GM23338 (cell line): ENCODE data around the gene PHF20. TPM values are rescaled to one million over a fixed set of nuclear protein-coding genes. Genes with fewer than 3 reads are reported as not detected.

Experiments used
- ATAC-seq: fragments of 200-7000 bp; cut with Tn5 transposase; 3 replicates; pipeline ENCODE4 v1.9.1; 2020
- DNase-seq: peaks from one replicate; pipeline ENCODE4 v3.0.0-alpha.2; 2015; ENCODE audit warnings: low spot score
- H2AFZ ChIP-seq: fragments of 200-600 bp; sonication (generic); 2 replicates; pipeline ENCODE4 v1.8.0; 2016; ENCODE audit warnings: antibody characterized with exemption, mild to moderate bottlenecking, moderate library complexity
- H3F3A ChIP-seq: fragments of 200-600 bp; sonication (generic); replicated peaks from 2 replicates; pipeline ENCODE4 v1.8.0; 2017; ENCODE audit warnings: antibody characterized with exemption, mixed run types, low read depth
- H3K27ac ChIP-seq: fragments of 200-600 bp; sonication (generic); 2 replicates; pipeline ENCODE4 v1.6.1; 2016; ENCODE audit warnings: low read depth
- H3K27me3 ChIP-seq: fragments of 200-600 bp; sonication (generic); 2 replicates; pipeline ENCODE4 v1.8.0; 2016; ENCODE audit warnings: mild to moderate bottlenecking, mixed run types, moderate library complexity; ENCODE audit not compliant: insufficient read depth
- H3K36me3 ChIP-seq: fragments of 200-600 bp; sonication (generic); 2 replicates; pipeline ENCODE4 v1.8.0; 2016; ENCODE audit warnings: mild to moderate bottlenecking; ENCODE audit not compliant: insufficient read depth
- H3K4me1 ChIP-seq: fragments of 200-600 bp; sonication (generic); 2 replicates; pipeline ENCODE4 v1.8.0; 2016; ENCODE audit warnings: mild to moderate bottlenecking, moderate library complexity; ENCODE audit not compliant: insufficient read depth
- H3K4me2 ChIP-seq: fragments of 200-600 bp; sonication (generic); 2 replicates; pipeline ENCODE4 v1.7.1; 2017; ENCODE audit warnings: mixed run types
- H3K4me3 ChIP-seq: fragments of 200-600 bp; sonication (generic); 2 replicates; pipeline ENCODE4 v1.6.1; 2016; ENCODE audit warnings: mixed run types
- H3K79me2 ChIP-seq: fragments of 200-600 bp; sonication (generic); replicated peaks from 2 replicates; pipeline ENCODE4 v1.8.0; 2017; ENCODE audit warnings: mild to moderate bottlenecking; ENCODE audit not compliant: insufficient read depth
- H3K9me2 ChIP-seq: fragments of 200-600 bp; sonication (generic); 2 replicates; pipeline ENCODE4 v1.8.0; 2017; ENCODE audit not compliant: insufficient read depth
- H4K20me1 ChIP-seq: fragments of 200-600 bp; sonication (generic); replicated peaks from 2 replicates; pipeline ENCODE4 v1.8.0; 2017; ENCODE audit warnings: mild to moderate bottlenecking; ENCODE audit not compliant: insufficient read depth
- H3K27ac Mint-ChIP-seq: 2 replicates; pipeline ENCODE4 v1.8.0; 2020; ENCODE audit warnings: inconsistent platforms, mild to moderate bottlenecking, moderate library complexity, mixed read lengths
- H3K27me3 Mint-ChIP-seq: 3 replicates; pipeline ENCODE4 v1.8.0; 2022; ENCODE audit warnings: low read depth, mild to moderate bottlenecking, moderate library complexity, mixed read lengths, inconsistent platforms; ENCODE audit not compliant: insufficient read depth, poor library complexity
- H3K36me3 Mint-ChIP-seq: 3 replicates; pipeline ENCODE4 v1.8.0; 2021; ENCODE audit warnings: low read depth, mild to moderate bottlenecking, inconsistent platforms, moderate library complexity, mixed read lengths
- H3K4me1 Mint-ChIP-seq: 3 replicates; pipeline ENCODE4 v1.8.0; 2020; ENCODE audit warnings: mild to moderate bottlenecking, inconsistent platforms, mixed read lengths
- H3K4me3 Mint-ChIP-seq: 3 replicates; pipeline ENCODE4 v1.8.0; 2021; ENCODE audit warnings: moderate library complexity, mild to moderate bottlenecking, inconsistent platforms, mixed read lengths
- H3K9me3 Mint-ChIP-seq: 3 replicates; pipeline ENCODE4 v1.8.0; 2020; ENCODE audit warnings: moderate library complexity, mild to moderate bottlenecking, inconsistent platforms, mixed read lengths
- CREB1 ChIP-seq: fragments of 250-450 bp; sonication (Bioruptor Pico); IDR thresholded peaks from 2 replicates; pipeline ENCODE4 v1.5.0; 2020; ENCODE audit warnings: low read depth, mild to moderate bottlenecking, moderate library complexity
- CTCF ChIP-seq, 2 experiments: fragments of 200-600 bp in 1 of 2; sonication (generic) in 1 of 2; conservative IDR thresholded peaks; 2 replicates each; pipeline versions ENCODE4 v1.5.1 to v1.6.1; 2016 to 2017; ENCODE audit warnings: antibody characterized with exemption in 2 of 2, low read depth in 2 of 2, mild to moderate bottlenecking in 2 of 2, moderate library complexity in 1 of 2
- ETS1 ChIP-seq: IDR thresholded peaks from 2 replicates; pipeline ENCODE4 v1.6.1; 2016; ENCODE audit warnings: antibody characterized with exemption
- EZH2phosphoT487 ChIP-seq: fragments of 200-600 bp; sonication (generic); IDR thresholded peaks from one replicate; pipeline ENCODE4 v1.8.1; 2018; ENCODE audit warnings: antibody characterized with exemption; ENCODE audit not compliant: unreplicated experiment
- POLR2AphosphoS5 ChIP-seq: IDR thresholded peaks from 2 replicates; pipeline ENCODE4 v1.6.1; 2016; ENCODE audit warnings: antibody characterized with exemption, low read depth
- REST ChIP-seq: IDR thresholded peaks from one replicate; pipeline ENCODE4 v1.6.1; 2018; ENCODE audit warnings: antibody characterized with exemption; ENCODE audit not compliant: unreplicated experiment
- ZNF114 ChIP-seq: fragments of 250-450 bp; sonication (Bioruptor Pico); IDR thresholded peaks from 2 replicates; pipeline ENCODE4 v1.5.0; 2020; ENCODE audit warnings: mild to moderate bottlenecking, moderate library complexity
- ZNF331 ChIP-seq: fragments of 250-450 bp; sonication (Bioruptor Pico); IDR thresholded peaks from 2 replicates; pipeline ENCODE4 v1.5.0; 2020; ENCODE audit warnings: low read depth, mild to moderate bottlenecking, moderate library complexity
- ZNF462 ChIP-seq: fragments of 250-450 bp; sonication (Bioruptor Pico); IDR thresholded peaks from 2 replicates; pipeline ENCODE4 v1.5.0; 2020; ENCODE audit warnings: mild to moderate bottlenecking, moderate library complexity
- polyA plus RNA-seq: library from polyadenylated mRNA; unstranded; fragments of >200 nt; fragmentation: Nextera tagmentation; extraction: Ambion mirVana; gene quantifications from 2 replicates; pipeline ENCODE4 v1.2.1, GENCODE V29; 2016
- total RNA-seq: library from RNA; depleted of rRNA; stranded (reverse); fragments of >200 nt; shearing (Covaris generic); gene quantifications from 2 replicates; pipeline ENCODE4 v1.2.3, GENCODE V29; 2014

PHF20 gene
- total and polyA plus RNA-seq, 2 experiments from 2014 or later = 71.8 to 103 TPM

- no peaks in the 10 kb centered on the region for H3K4me1 ChIP-seq
- H3K36me3 Mint-ChIP-seq = peaks cover 25% of the 10 kb centered on the region
- no peak overlapping the region for H3K4me3 ChIP-seq
- H3K36me3 ChIP-seq = peaks cover 10% of the 10 kb centered on the region; the same call in 1 of the 2 replicates
- no peak overlapping the region for H3K27ac Mint-ChIP-seq
- no peak overlapping the region for H2AFZ ChIP-seq
- no peak overlapping the region for H3K4me3 Mint-ChIP-seq
- H3K79me2 ChIP-seq = peaks cover 20% of the 10 kb centered on the region
- H3K4me1 Mint-ChIP-seq = peaks cover 2% of the 10 kb centered on the region; the same call in 2 of the 3 replicates
- TF ChIP-seq POLR2AphosphoS5 (no peak), REST (no peak), CTCF (conservative IDR thresholded peaks at IDR 0.05; ENCODE audit: low read depth in 2 of 2) (no peak), CREB1 (CRISPR knock-in tag) (no peak), ZNF114 (CRISPR knock-in tag) (no peak), ETS1 (no peak), ZNF462 (CRISPR knock-in tag) (no peak), ZNF331 (no peak), EZH2phosphoT487 (no peak)
- H3F3A ChIP-seq = no peaks in the 10 kb centered on the region
- peaks cover 4% of the 10 kb centered on the region for H3K27me3 Mint-ChIP-seq
- H3K9me2 ChIP-seq = no peaks in the 10 kb centered on the region
- peaks cover 13% of the 10 kb centered on the region for H4K20me1 ChIP-seq
- peak overlapping the region; percentile 50; the same call in 1 of the 2 replicates for H3K27ac ChIP-seq
- ATAC-seq (no peak), DNase-seq (no peak)
- H3K27me3 ChIP-seq = no peaks in the 10 kb centered on the region
- no peak overlapping the region for H3K4me2 ChIP-seq
- H3K9me3 Mint-ChIP-seq = peaks cover 7% of the 10 kb centered on the region; the same call in 2 of the 3 replicates
Observed at GRCh38 chr20:35828434-35828833, 56.6 kb downstream of the PHF20 start.
